ENCODE results near the gene MAP3K15. TPM values are rescaled to one million over a fixed set of nuclear protein-coding genes. Genes with fewer than 3 reads are reported as not detected.
"Not testable (repeated sequence)": the region's sequence is repeated elsewhere in the genome, so short reads cannot be mapped to it uniquely, and the experiment has no call there.

Gene MAP3K15
- polyA plus RNA-seq, 1 of the 3 experiments (the other 2 are of a cell fraction) = 0.07 TPM

GRCh38 chrX:19443869-19444526 is 71.3 kb downstream of the MAP3K15 start:
- POLR2A ChIA-PET = no interaction called here
- 43% methylated on average over 10 of the region's 10 CpGs for WGBS (ENCODE audit: low lambda C conversion rate)

GRCh38 chrX:19440713-19441112 is 74.6 kb downstream of the MAP3K15 start:
- Histone ChIP-seq H3K4me3 (ENCODE audit: low read depth in 2 of 2, low read length in 1 of 2) (no peak overlapping the region), H3K4me2 (no peak overlapping the region), H3F3A (replicated peaks; ENCODE audit: insufficient read depth) (no peaks in the 10 kb centered on the region), H2AFZ (ENCODE audit: low read depth) (no peak overlapping the region), H3K9me3 (no peaks in the 10 kb centered on the region), H3K27ac (ENCODE audit: low read depth in 2 of 2, low read length in 1 of 2) (no peak overlapping the region), H3K79me2 (ENCODE audit: insufficient read depth) (no peaks in the 10 kb centered on the region), H3K9ac (no peak overlapping the region), H4K20me1 (ENCODE audit: insufficient read depth) (no peaks in the 10 kb centered on the region), H3K4me1 (ENCODE audit: control insufficient read depth in 1 of 2, insufficient read depth in 2 of 2, low read depth in 1 of 2, low read length in 1 of 2) (no peaks in the 10 kb centered on the region), H3K9me2 (no peaks in the 10 kb centered on the region), H3K27me3 (ENCODE audit: insufficient read depth) (no peaks in the 10 kb centered on the region; the same call in 1 of the 2 replicates), H3K36me3 (replicated peaks in 1 of 2; ENCODE audit: control insufficient read depth in 1 of 2, insufficient read depth in 2 of 2, low read length in 1 of 2) (no peaks in the 10 kb centered on the region)
- ChIA-PET POLR2A (no interaction called here), CTCF (interaction anchor here (1.2 kb wide), 1 partner anchor 12 kb away, joined by 4 read pairs; no protein-coding TSS in a partner anchor)
- 7% methylated on average over 3 of the region's 3 CpGs for WGBS (ENCODE audit: low lambda C conversion rate)
- TF ChIP-seq TCF12 (IDR thresholded peaks at IDR 0.05) = no peak
- TF ChIP-seq PBX3 (IDR thresholded peaks at IDR 0.05) = no peak
- no peak for TF ChIP-seq EP300 (IDR thresholded peaks at IDR 0.05; ENCODE audit: borderline replicate concordance in 1 of 2, low read depth in 1 of 2, low read length in 1 of 2)
- TF ChIP-seq TEAD4 (IDR thresholded peaks at IDR 0.05; ENCODE audit: borderline replicate concordance, insufficient read depth) = no peak
- TF ChIP-seq FOXM1 (IDR thresholded peaks at IDR 0.05; ENCODE audit: low read depth) = no peak
- no peak for DNase-seq

More at GRCh38 chrX:19443869-19444526, 71.3 kb downstream of the MAP3K15 start:
- Histone ChIP-seq H3K4me1 (ENCODE audit: control insufficient read depth in 1 of 2, insufficient read depth in 2 of 2, low read depth in 1 of 2, low read length in 1 of 2) (no peaks in the 10 kb centered on the region), H3K9me3 (no peaks in the 10 kb centered on the region), H3K27ac (ENCODE audit: low read depth in 2 of 2, low read length in 1 of 2) (no peak overlapping the region), H3K36me3 (replicated peaks in 1 of 2; ENCODE audit: control insufficient read depth in 1 of 2, insufficient read depth in 2 of 2, low read length in 1 of 2) (no peaks in the 10 kb centered on the region), H3K27me3 (ENCODE audit: insufficient read depth) (no peaks in the 10 kb centered on the region; the same call in 1 of the 2 replicates), H3K79me2 (ENCODE audit: insufficient read depth) (no peaks in the 10 kb centered on the region), H3K4me2 (no peak overlapping the region), H3K9ac (no peak overlapping the region), H4K20me1 (ENCODE audit: insufficient read depth) (no peaks in the 10 kb centered on the region), H2AFZ (ENCODE audit: low read depth) (no peak overlapping the region), H3K9me2 (no peaks in the 10 kb centered on the region), H3F3A (replicated peaks; ENCODE audit: insufficient read depth) (no peaks in the 10 kb centered on the region), H3K4me3 (ENCODE audit: low read depth in 2 of 2, low read length in 1 of 2) (no peak overlapping the region)
- no peak for DNase-seq
- CTCF ChIA-PET = no interaction called here
- TF ChIP-seq FOSL2 (IDR thresholded peaks at IDR 0.05; ENCODE audit: borderline replicate concordance, low read depth) (no peak), USF2 (IDR thresholded peaks at IDR 0.05; ENCODE audit: borderline replicate concordance, low read depth, low read length) (no peak), NRF1 (IDR thresholded peaks at IDR 0.05; ENCODE audit: low read depth, low read length) (no peak)

- H3F3A ChIP-seq (replicated peaks; ENCODE audit: insufficient read depth); POLR2A ChIA-PET; H3K9me2 ChIP-seq; DNase-seq; H4K20me1 ChIP-seq (ENCODE audit: insufficient read depth); H3K9ac ChIP-seq; H3K4me3 ChIP-seq (ENCODE audit: low read depth in 2 of 2, low read length in 1 of 2); H2AFZ ChIP-seq (ENCODE audit: low read depth); H3K4me2 ChIP-seq; H3K27me3 ChIP-seq (ENCODE audit: insufficient read depth); CTCF ChIA-PET; H3K36me3 ChIP-seq (replicated peaks in 1 of 2; ENCODE audit: control insufficient read depth in 1 of 2, insufficient read depth in 2 of 2, low read length in 1 of 2); H3K9me3 ChIP-seq; H3K79me2 ChIP-seq (ENCODE audit: insufficient read depth); H3K4me1 ChIP-seq (ENCODE audit: control insufficient read depth in 1 of 2, insufficient read depth in 2 of 2, low read depth in 1 of 2, low read length in 1 of 2); H3K27ac ChIP-seq (ENCODE audit: low read depth in 2 of 2, low read length in 1 of 2): not testable (repeated sequence)
- WGBS (ENCODE audit: low lambda C conversion rate) = 21% methylated on average over 4 of the region's 4 CpGs
Observed at GRCh38 chrX:19422661-19423060, 92.6 kb downstream of the MAP3K15 start.
